Mesendoderm (in vitro differentiated cells): ENCODE data around the gene FNDC3B.

Experiments used
- DNase-seq: peaks from one replicate; pipeline ENCODE4 v3.0.0; 2013
- H2AK5ac ChIP-seq: 2 replicates; pipeline ENCODE4 v1.6.1; 2013; ENCODE audit warnings: low read length, inconsistent platforms
- H2BK120ac ChIP-seq: 2 replicates; pipeline ENCODE4 v1.6.1; 2013; ENCODE audit warnings: low read depth, mild to moderate bottlenecking, low read length, moderate library complexity, mixed read lengths
- H2BK15ac ChIP-seq: replicated peaks from 2 replicates; pipeline ENCODE4 v1.6.1; 2013; ENCODE audit warnings: low read depth, mild to moderate bottlenecking, moderate library complexity
- H2BK5ac ChIP-seq: 2 replicates; pipeline ENCODE4 v1.6.1; 2013; ENCODE audit warnings: low read length, inconsistent platforms
- H3K18ac ChIP-seq: 2 replicates; pipeline ENCODE4 v1.6.1; 2013; ENCODE audit warnings: mild to moderate bottlenecking, low read length, mixed read lengths
- H3K23ac ChIP-seq: one replicate; pipeline ENCODE4 v1.6.1; 2013; ENCODE audit warnings: low read length
- H3K27ac ChIP-seq: 2 replicates; pipeline ENCODE4 v1.5.1; 2013; ENCODE audit warnings: low read depth, mild to moderate bottlenecking, inconsistent platforms, low read length, moderate library complexity
- H3K27me3 ChIP-seq: 2 replicates; pipeline ENCODE4 v1.6.1; 2013; ENCODE audit warnings: low read length, control low read depth, mild to moderate bottlenecking, inconsistent platforms; ENCODE audit not compliant: insufficient read depth, poor library complexity
- H3K36me3 ChIP-seq: 2 replicates; pipeline ENCODE4 v1.6.1; 2013; ENCODE audit warnings: low read length, inconsistent platforms; ENCODE audit not compliant: control insufficient read depth, insufficient read depth
- H3K4ac ChIP-seq: one replicate; pipeline ENCODE4 v1.6.1; 2013; ENCODE audit warnings: low read depth, mild to moderate bottlenecking, low read length, moderate library complexity
- H3K4me1 ChIP-seq: 2 replicates; pipeline ENCODE4 v1.6.1; 2013; ENCODE audit warnings: low read depth, low read length, inconsistent platforms; ENCODE audit not compliant: control insufficient read depth
- H3K4me2 ChIP-seq: 2 replicates; pipeline ENCODE4 v1.6.1; 2013; ENCODE audit warnings: low read length
- H3K4me3 ChIP-seq: 2 replicates; pipeline ENCODE4 v1.5.1; 2013; ENCODE audit warnings: mild to moderate bottlenecking, low read length
- H3K56ac ChIP-seq: one replicate; pipeline ENCODE4 v1.6.1; 2013; ENCODE audit warnings: low read length
- H3K79me1 ChIP-seq: 2 replicates; pipeline ENCODE4 v1.6.1; 2013; ENCODE audit warnings: low read length, inconsistent platforms
- H3K79me2 ChIP-seq: 2 replicates; pipeline ENCODE4 v1.6.1; 2013; ENCODE audit warnings: mild to moderate bottlenecking, low read length; ENCODE audit not compliant: control insufficient read depth, insufficient read depth
- H3K9ac ChIP-seq: 2 replicates; pipeline ENCODE4 v1.6.1; 2013; ENCODE audit warnings: low read length, inconsistent platforms
- H4K5ac ChIP-seq: one replicate; pipeline ENCODE4 v1.6.1; 2013; ENCODE audit warnings: low read length
- H4K8ac ChIP-seq: one replicate; pipeline ENCODE4 v1.6.1; 2013; ENCODE audit warnings: low read depth, mild to moderate bottlenecking, control low read depth, low read length, moderate library complexity
- WGBS: extraction: QIAGEN DNeasy Blood & Tissue Kit; methylation state at CpG from one replicate; pipeline ENCODE4 v1.1.7; 2013; ENCODE audit warnings: low lambda C conversion rate, missing lambda C conversion rate; ENCODE audit not compliant: insufficient coverage; ENCODE audit errors: extremely low coverage; 5-methylcytosine and 5-hydroxymethylcytosine counted together

FNDC3B gene

GRCh38 chr3:172201136-172201869, 161.9 kb downstream of the FNDC3B start:
- H3K4ac ChIP-seq, result no peak overlapping the region
- no peak for DNase-seq
- H3K4me2 ChIP-seq, result no peak overlapping the region
- WGBS, result no CpG with 5 or more reads among the region's 11 CpGs
- no peak overlapping the region for H3K56ac ChIP-seq
- no peak overlapping the region for H3K9ac ChIP-seq
- H3K4me1 ChIP-seq, result peaks cover 2% of the 10 kb centered on the region
- H2BK120ac ChIP-seq, result no peak overlapping the region
- H2BK15ac ChIP-seq, result no peak overlapping the region
- peaks cover 22% of the 10 kb centered on the region for H3K79me1 ChIP-seq
- no peak overlapping the region for H3K4me3 ChIP-seq
- H2AK5ac ChIP-seq, result no peak overlapping the region
- H3K18ac ChIP-seq, result peak overlapping the region; percentile 2
- no peak overlapping the region for H4K8ac ChIP-seq
- no peak overlapping the region for H3K27ac ChIP-seq
- H3K79me2 ChIP-seq, result peaks cover 31% of the 10 kb centered on the region
- no peaks in the 10 kb centered on the region for H3K27me3 ChIP-seq
- no peak overlapping the region for H4K5ac ChIP-seq
- no peak overlapping the region for H3K23ac ChIP-seq
- H2BK5ac ChIP-seq, result no peak overlapping the region
- no peaks in the 10 kb centered on the region for H3K36me3 ChIP-seq

DNA sequence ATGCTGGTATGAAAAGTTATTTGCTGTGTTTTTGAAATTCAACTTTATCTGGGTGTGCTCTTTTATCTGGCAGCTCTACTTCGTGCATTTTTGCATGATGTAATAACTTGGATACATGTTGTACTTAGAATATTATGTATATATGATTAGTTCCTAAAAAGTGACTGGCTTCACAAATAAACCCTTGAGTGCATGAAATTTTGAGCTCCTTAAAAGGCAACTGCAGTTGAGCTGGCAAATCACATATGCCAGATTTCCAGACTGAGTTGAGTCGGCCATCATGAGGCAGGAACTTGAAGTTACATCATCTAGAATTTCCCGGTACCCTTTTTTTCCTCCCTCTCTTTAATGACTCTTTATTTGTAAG, 162.5 kb downstream of the FNDC3B start:
- Histone ChIP-seq H3K36me3 (no peaks in the 10 kb centered on the region), H4K8ac (no peak overlapping the region), H4K5ac (no peak overlapping the region), H3K79me1 (peaks cover 19% of the 10 kb centered on the region), H3K4me3 (no peak overlapping the region), H2AK5ac (no peak overlapping the region), H3K27ac (no peak overlapping the region), H2BK15ac (no peak overlapping the region), H2BK120ac (no peak overlapping the region), H2BK5ac (no peak overlapping the region), H3K79me2 (peaks cover 27% of the 10 kb centered on the region), H3K23ac (no peak overlapping the region), H3K18ac (no peak overlapping the region), H3K4ac (no peak overlapping the region), H3K9ac (no peak overlapping the region), H3K4me1 (peaks cover 2% of the 10 kb centered on the region), H3K56ac (no peak overlapping the region), H3K27me3 (no peaks in the 10 kb centered on the region), H3K4me2 (no peak overlapping the region)
- peak; percentile 50 for DNase-seq
- WGBS, result no CpG with 5 or more reads among the region's 3 CpGs

- Histone ChIP-seq H3K27me3 (no peaks in the 10 kb centered on the region), H3K4me3 (no peak overlapping the region), H4K8ac (no peak overlapping the region), H3K36me3 (no peaks in the 10 kb centered on the region), H2BK15ac (no peak overlapping the region), H3K18ac (peak overlapping the region; percentile 18), H3K79me2 (peaks cover 24% of the 10 kb centered on the region), H3K4me1 (peaks cover 2% of the 10 kb centered on the region), H2AK5ac (no peak overlapping the region), H2BK120ac (no peak overlapping the region), H3K27ac (no peak overlapping the region), H4K5ac (no peak overlapping the region), H3K56ac (no peak overlapping the region), H3K9ac (no peak overlapping the region), H2BK5ac (no peak overlapping the region), H3K4me2 (no peak overlapping the region), H3K23ac (no peak overlapping the region), H3K79me1 (peaks cover 17% of the 10 kb centered on the region), H3K4ac (no peak overlapping the region)
- no peak for DNase-seq
- WGBS, result no CpG with 5 or more reads among the region's 3 CpGs
Measured at GRCh38 chr3:172202797-172203196, 163.4 kb downstream of the FNDC3B start.

- Histone ChIP-seq H3K4me3 (no peak overlapping the region), H3K23ac (no peak overlapping the region), H3K36me3 (no peaks in the 10 kb centered on the region), H3K18ac (no peak overlapping the region), H2BK15ac (no peak overlapping the region), H4K5ac (no peak overlapping the region), H2AK5ac (no peak overlapping the region), H3K4me1 (peaks cover 4% of the 10 kb centered on the region), H3K27me3 (no peaks in the 10 kb centered on the region), H3K4me2 (no peak overlapping the region), H3K79me1 (peaks cover 16% of the 10 kb centered on the region), H3K4ac (no peak overlapping the region), H2BK5ac (no peak overlapping the region), H3K9ac (no peak overlapping the region), H4K8ac (no peak overlapping the region), H3K79me2 (peaks cover 24% of the 10 kb centered on the region), H3K27ac (no peak overlapping the region), H2BK120ac (no peak overlapping the region), H3K56ac (no peak overlapping the region)
- no CpG with 5 or more reads among the region's 9 CpGs for WGBS
- DNase-seq, result no peak
Measured at GRCh38 chr3:172203522-172204258, 164.3 kb downstream of the FNDC3B start.

GRCh38 chr3:172204716-172205115, 165.3 kb downstream of the FNDC3B start:
- H3K79me2 ChIP-seq, result peaks cover 29% of the 10 kb centered on the region
- H3K18ac ChIP-seq, result no peak overlapping the region
- H3K27ac ChIP-seq, result no peak overlapping the region
- H3K79me1 ChIP-seq, result peaks cover 22% of the 10 kb centered on the region
- no peak overlapping the region for H3K4ac ChIP-seq
- H3K36me3 ChIP-seq, result no peaks in the 10 kb centered on the region
- peaks cover 5% of the 10 kb centered on the region for H3K4me1 ChIP-seq
- no peaks in the 10 kb centered on the region for H3K27me3 ChIP-seq
- no peak overlapping the region for H2BK5ac ChIP-seq
- no peak overlapping the region for H3K4me2 ChIP-seq
- no peak overlapping the region for H4K5ac ChIP-seq
- H3K23ac ChIP-seq, result no peak overlapping the region
- H2BK120ac ChIP-seq, result no peak overlapping the region
- no peak overlapping the region for H3K4me3 ChIP-seq
- no peak for DNase-seq
- no peak overlapping the region for H2BK15ac ChIP-seq
- H2AK5ac ChIP-seq, result no peak overlapping the region
- no peak overlapping the region for H4K8ac ChIP-seq
- no peak overlapping the region for H3K9ac ChIP-seq
- WGBS, result no CpG with 5 or more reads among the region's 5 CpGs
- H3K56ac ChIP-seq, result no peak overlapping the region
